RCC 7860 (cell line): ENCODE measurements around the gene KLHL6.

ENCODE experiments used
- DNase-seq: peaks from one replicate; pipeline ENCODE4 v3.0.0-alpha.2; 2015; ENCODE audit warnings: low spot score
- FAIRE-seq: peaks from 2 replicates; lab custom pipeline; 2012; peaks lifted over from hg19 to GRCh38; lab: Jason Lieb, UNC

Gene KLHL6

DNA sequence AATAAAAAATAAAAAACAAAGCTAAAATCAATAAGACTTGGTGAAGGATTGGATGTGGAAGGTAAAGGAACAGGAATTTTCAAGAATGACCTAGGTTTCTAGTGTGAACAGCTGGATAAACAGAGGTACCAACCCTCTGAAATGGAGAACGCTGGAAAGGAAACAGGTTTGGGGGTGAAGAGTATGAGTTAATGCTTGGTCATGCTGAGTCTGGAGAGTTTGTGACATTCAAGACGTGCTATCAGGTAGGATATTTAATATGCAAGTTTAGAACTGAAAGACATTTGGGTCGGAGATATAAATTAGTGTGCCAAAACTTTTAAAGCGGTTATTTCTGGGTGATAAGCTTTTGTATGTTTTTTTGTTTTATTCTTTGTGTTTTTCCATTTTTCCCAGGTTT, 11.4 kb upstream of the KLHL6 start:
- DNase-seq (no peak), FAIRE-seq (no peak)

DNA sequence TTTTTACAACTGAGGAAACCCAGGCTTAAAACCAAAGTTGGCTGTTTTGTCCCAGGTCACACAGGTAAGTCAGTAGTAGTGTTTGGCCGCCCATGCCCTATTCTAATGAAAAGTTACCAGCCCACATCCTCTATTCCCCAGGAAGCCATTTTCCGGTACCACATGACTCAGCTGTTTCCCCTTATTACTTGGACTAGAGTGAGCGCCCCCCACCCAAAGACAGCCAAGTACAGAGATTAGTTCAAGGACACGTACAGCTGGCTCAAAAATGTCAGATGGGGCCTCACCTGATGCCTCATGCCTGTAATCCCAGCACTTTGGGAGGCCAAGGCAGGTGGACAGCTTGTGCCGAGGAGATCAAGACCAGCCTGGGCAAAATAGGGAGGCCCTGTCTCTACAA, 8.5 kb upstream of the KLHL6 start:
- FAIRE-seq = no peak
- no peak for DNase-seq

DNA sequence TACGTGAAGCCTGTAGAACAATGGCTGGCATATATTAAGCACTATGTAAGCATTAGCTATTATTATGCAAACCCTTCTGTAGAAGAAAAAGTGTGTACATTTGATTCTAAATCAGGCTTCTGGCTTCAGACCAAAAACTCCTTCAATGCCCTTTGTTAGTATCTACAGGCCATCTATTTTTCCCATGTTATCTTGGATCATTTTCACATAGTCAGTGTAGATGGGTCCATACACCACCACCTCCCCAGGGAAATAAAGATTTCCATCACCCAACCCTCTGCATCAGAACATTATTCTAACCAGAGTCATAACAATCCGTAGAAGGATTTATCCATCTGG, 8.0 kb upstream of the KLHL6 start:
- FAIRE-seq = no peak
- DNase-seq = no peak

- FAIRE-seq (no peak), DNase-seq (no peak)
Measured at GRCh38 chr3:183560607-183561006, 5.1 kb upstream of the KLHL6 start.

GRCh38 chr3:183558495-183558894, 3.0 kb upstream of the KLHL6 start:
- FAIRE-seq (no peak), DNase-seq (no peak)

GRCh38 chr3:183556722-183557121, 1.2 kb upstream of the KLHL6 start:
- no peak for FAIRE-seq

GRCh38 chr3:183554377-183554776, 1.1 kb downstream of the KLHL6 start:
- no peak for FAIRE-seq
- no peak for DNase-seq

More at GRCh38 chr3:183556722-183557121, 1.2 kb upstream of the KLHL6 start:
- DNase-seq = no peak

- no peak for FAIRE-seq
- DNase-seq = no peak
Measured at GRCh38 chr3:183553334-183554026, 2.0 kb downstream of the KLHL6 start.

DNA sequence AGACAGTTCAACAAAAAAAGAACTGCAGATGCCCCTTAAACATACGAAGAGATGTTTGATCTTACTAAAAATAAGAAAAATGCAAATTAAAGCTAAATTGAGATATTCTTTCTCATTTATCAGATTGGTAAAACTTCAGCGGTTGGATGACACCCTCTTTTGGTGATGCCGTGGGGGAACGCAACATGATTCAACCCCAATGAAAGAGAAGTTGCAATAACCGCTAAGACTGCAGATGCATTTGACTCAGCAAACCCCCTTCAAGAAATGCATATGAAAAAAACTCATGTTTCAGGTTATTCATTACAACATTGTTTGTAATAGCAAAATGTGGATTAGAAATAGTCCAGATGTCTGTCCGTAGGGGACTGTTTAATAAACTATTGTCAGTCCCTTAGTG, 3.6 kb downstream of the KLHL6 start:
- FAIRE-seq = no peak
- no peak for DNase-seq

DNA sequence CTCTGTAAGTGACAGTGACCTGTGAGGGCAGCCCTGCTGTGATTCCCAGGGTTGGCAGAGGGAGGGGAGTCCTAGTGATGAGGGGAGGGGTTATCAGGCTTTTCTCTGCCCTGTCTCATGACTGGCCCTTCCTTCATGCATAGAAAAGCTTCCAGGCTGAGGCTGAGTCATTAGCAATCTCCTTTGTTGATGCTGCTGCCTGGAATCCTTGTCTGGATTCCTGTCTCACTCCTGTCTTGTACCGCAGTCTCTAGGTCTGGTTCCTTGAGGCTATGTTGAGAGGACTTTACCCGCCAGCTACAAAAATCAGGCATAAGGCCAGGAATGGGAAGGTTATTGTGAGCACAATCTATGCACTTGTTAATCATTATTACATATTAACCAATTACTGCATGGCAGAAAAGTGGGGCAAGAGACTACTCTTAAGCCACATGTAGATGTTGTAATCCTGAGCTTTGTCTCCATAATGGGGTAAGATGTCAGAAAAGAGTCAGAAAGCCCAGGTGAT, 7.2 kb downstream of the KLHL6 start:
- DNase-seq (peak; percentile 65), FAIRE-seq (no peak)

GRCh38 chr3:183546625-183547024, 8.9 kb downstream of the KLHL6 start:
- no peak for DNase-seq
- no peak for FAIRE-seq

- FAIRE-seq = no peak
Measured at GRCh38 chr3:183545708-183546107, 9.8 kb downstream of the KLHL6 start.

GRCh38 chr3:183542355-183542754, 13.2 kb downstream of the KLHL6 start:
- no peak for FAIRE-seq
- DNase-seq = no peak

More at GRCh38 chr3:183545708-183546107, 9.8 kb downstream of the KLHL6 start:
- DNase-seq = no peak

GRCh38 chr3:183541738-183542137, 13.8 kb downstream of the KLHL6 start:
- FAIRE-seq (no peak), DNase-seq (no peak)

- DNase-seq = no peak
- no peak for FAIRE-seq
Measured at GRCh38 chr3:183541235-183541655, 14.3 kb downstream of the KLHL6 start.

GRCh38 chr3:183540501-183541234, 14.8 kb downstream of the KLHL6 start:
- DNase-seq (no peak), FAIRE-seq (no peak)

- DNase-seq (no peak), FAIRE-seq (no peak)
Measured at GRCh38 chr3:183539811-183540210, 15.7 kb downstream of the KLHL6 start.

DNA sequence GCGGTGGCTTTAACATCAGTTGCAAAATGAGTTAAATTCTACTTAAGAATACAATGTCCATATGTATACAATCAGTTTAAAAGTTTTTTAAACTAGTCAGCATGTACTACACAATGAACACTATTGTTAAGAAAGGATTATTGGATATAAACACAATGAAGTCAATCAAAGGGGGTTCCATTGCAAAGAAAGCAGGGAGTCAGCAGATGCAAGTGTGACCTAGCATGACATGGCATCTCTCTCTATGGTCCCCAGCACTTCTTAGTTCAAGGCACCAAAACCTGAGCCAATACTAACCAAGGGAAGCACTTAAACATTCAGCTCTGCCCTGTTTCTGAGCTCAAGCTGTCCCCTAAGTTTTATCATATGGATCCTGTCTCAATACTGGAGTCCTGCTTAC, 17.0 kb downstream of the KLHL6 start:
- no peak for DNase-seq
- FAIRE-seq = no peak

- DNase-seq (no peak), FAIRE-seq (no peak)
Measured at GRCh38 chr3:183537295-183537730, 18.2 kb downstream of the KLHL6 start.

- no peak for DNase-seq
- no peak for FAIRE-seq
Measured at GRCh38 chr3:183536238-183536880, 19.1 kb downstream of the KLHL6 start.

DNA sequence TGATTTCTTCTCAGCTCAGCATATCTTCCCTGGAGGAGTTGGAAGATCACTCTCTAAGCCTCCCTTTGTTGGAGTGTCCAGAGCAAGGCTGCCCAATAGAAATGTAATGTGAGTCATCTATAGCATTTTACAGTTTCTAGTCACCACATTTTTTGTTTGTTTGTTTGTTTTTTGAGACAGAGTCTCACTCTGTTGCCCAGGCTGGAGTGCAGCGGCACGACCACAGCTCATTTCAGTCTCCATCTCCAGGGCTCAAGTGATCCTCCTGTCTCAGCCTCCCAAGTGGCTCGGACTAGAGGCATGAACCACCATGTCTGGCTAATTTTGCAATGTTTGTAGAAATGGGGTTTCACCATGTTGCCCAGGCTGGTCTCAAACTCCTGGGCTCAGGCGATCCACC, 21.3 kb downstream of the KLHL6 start:
- FAIRE-seq = no peak
- DNase-seq = no peak
